Osteoblast (primary cell): ENCODE measurements around the gene CCDC6. TPM values are rescaled to one million over a fixed set of nuclear protein-coding genes. Genes with fewer than 3 reads are reported as not detected.

Experiments used
- DNase-seq: peaks from one replicate; pipeline ENCODE4 v3.0.0; 2011; ENCODE audit warnings: low spot score, mixed read lengths; ENCODE audit not compliant: insufficient read length; ENCODE audit errors: missing footprints
- H2AFZ ChIP-seq: 2 replicates; pipeline ENCODE4 v1.6.0; 2011; ENCODE audit warnings: mild to moderate bottlenecking, low read length
- H3K27ac ChIP-seq: 2 replicates; pipeline ENCODE4 v1.5.1; 2011; ENCODE audit warnings: mild to moderate bottlenecking, low read depth, low read length, moderate library complexity
- H3K27me3 ChIP-seq: 2 replicates; pipeline ENCODE4 v1.6.0; 2012; ENCODE audit warnings: mild to moderate bottlenecking, control low read depth, inconsistent platforms, low read length, moderate library complexity; ENCODE audit not compliant: insufficient read depth
- H3K36me3 ChIP-seq: 2 replicates; pipeline ENCODE4 v1.5.1; 2011; ENCODE audit warnings: mild to moderate bottlenecking, low read length, control low read depth, moderate library complexity; ENCODE audit not compliant: insufficient read depth
- H3K4me1 ChIP-seq: 2 replicates; pipeline ENCODE4 v1.5.1; 2011; ENCODE audit warnings: mild to moderate bottlenecking, low read length, control low read depth, moderate library complexity; ENCODE audit not compliant: insufficient read depth
- H3K4me2 ChIP-seq: 2 replicates; pipeline ENCODE4 v1.6.0; 2011; ENCODE audit warnings: mild to moderate bottlenecking, low read length; ENCODE audit not compliant: insufficient read depth
- H3K4me3 ChIP-seq: fragments of 200-600 bp; sonication (generic); 3 replicates; pipeline ENCODE4 v1.5.1; 2012; ENCODE audit warnings: mild to moderate bottlenecking, low read length, inconsistent platforms; ENCODE audit not compliant: insufficient read depth
- H3K79me2 ChIP-seq: 2 replicates; pipeline ENCODE4 v1.6.0; 2012; ENCODE audit warnings: mild to moderate bottlenecking, low read length, control low read depth, inconsistent platforms; ENCODE audit not compliant: insufficient read depth
- H3K9me3 ChIP-seq: 2 replicates; pipeline ENCODE4 v1.5.1; 2011; ENCODE audit warnings: low read depth, low read length, control low read depth
- H4K20me1 ChIP-seq: 2 replicates; pipeline ENCODE4 v1.6.0; 2012; ENCODE audit warnings: mild to moderate bottlenecking, low read length, control low read depth; ENCODE audit not compliant: insufficient read depth
- CTCF ChIP-seq: IDR thresholded peaks from 2 replicates; pipeline ENCODE4 v1.5.1; 2011; ENCODE audit warnings: mild to moderate bottlenecking, low read depth, low read length, moderate library complexity; ENCODE audit errors: extremely low read depth
- total RNA-seq: library from RNA; depleted of rRNA; stranded (reverse); fragments of >200 nt; gene quantifications from 2 replicates; pipeline ENCODE4 v1.2.3, GENCODE V29; 2012

The CCDC6 gene
- total RNA-seq, 1 donor: 51.8 TPM

DNA sequence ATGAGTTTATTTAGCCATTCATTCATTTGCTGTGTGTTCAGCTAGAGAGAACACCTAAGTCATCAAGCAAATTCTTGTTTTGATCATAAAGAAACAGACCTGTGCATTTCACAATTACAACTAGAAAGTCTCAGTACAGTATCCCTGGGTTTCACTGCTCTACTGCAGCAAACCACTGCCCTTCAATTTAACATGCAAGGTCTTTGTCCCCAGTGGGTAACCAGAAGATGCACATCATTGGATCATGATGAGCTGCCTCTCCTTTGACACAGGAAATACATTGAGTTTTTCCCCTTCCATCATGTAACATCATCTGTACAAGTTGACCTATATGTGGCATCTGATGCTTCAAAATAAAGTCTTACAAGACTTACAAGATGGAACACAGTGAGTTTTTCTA lies 82.6 kb downstream of the CCDC6 start:
- Histone ChIP-seq H3K4me1 (no peaks in the 10 kb centered on the region), H3K79me2 (peaks cover 35% of the 10 kb centered on the region)

DNA sequence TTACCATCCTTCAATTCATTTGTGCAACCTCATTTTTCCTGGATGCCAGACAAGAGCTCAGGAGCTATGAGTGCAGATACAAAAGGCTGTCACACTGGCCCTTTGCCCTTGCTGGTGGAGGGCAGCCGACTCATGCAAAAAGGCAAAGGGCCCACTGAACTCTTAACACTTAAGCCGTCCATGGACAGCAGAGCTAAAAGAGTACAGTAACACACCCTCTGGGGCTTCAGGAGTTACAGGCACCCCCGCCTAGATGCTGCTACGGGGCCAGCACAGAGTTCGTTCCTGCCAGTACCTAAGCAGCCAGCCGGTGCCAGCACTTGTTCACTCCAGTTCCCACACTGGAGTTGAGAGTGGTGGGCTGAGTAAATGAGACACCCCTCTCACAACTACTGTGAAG lies 83.2 kb downstream of the CCDC6 start:
- Histone ChIP-seq H3K27ac (no peak overlapping the region), H3K4me1 (peaks cover 2% of the 10 kb centered on the region), H3K36me3 (no peaks in the 10 kb centered on the region), H3K9me3 (no peaks in the 10 kb centered on the region), H3K79me2 (peaks cover 34% of the 10 kb centered on the region), H3K4me2 (no peak overlapping the region), H2AFZ (no peak overlapping the region), H4K20me1 (peaks cover 25% of the 10 kb centered on the region), H3K27me3 (no peaks in the 10 kb centered on the region), H3K4me3 (no peak overlapping the region)
- no peak for DNase-seq
- TF ChIP-seq CTCF: no peak

More for the DNA sequence above, 82.6 kb downstream of the CCDC6 start:
- Histone ChIP-seq H3K4me3 (no peak overlapping the region), H3K27me3 (no peaks in the 10 kb centered on the region), H3K27ac (no peak overlapping the region), H4K20me1 (peaks cover 20% of the 10 kb centered on the region), H2AFZ (no peak overlapping the region), H3K36me3 (no peaks in the 10 kb centered on the region), H3K4me2 (no peak overlapping the region), H3K9me3 (no peaks in the 10 kb centered on the region)
- TF ChIP-seq CTCF: no peak
- DNase-seq: no peak

DNA sequence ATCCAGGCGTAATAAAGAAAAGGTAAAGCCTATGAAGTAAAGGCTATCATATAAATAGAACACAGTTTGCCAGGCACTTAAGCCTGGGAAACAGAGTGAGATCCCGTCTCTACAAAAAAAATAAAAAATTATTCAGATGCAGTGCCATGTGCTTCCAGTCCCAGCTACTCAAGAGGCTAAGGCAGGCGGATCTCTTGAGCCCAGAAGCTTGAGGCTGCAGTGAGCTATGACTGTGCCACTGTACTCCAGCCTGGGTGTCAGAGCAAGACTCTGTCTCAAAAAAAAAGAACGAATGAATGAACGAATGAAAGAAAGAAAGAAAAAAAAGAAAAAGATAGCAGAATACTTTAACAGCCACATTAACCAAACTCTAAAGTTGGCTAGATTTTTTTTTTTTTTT lies 85.9 kb downstream of the CCDC6 start:
- H2AFZ ChIP-seq: no peak overlapping the region
- H3K27me3 ChIP-seq: no peaks in the 10 kb centered on the region
- DNase-seq: no peak
- no peak overlapping the region for H3K27ac ChIP-seq
- H3K4me1 ChIP-seq: peaks cover 9% of the 10 kb centered on the region
- no peak for TF ChIP-seq CTCF
- no peak overlapping the region for H3K4me3 ChIP-seq
- no peak overlapping the region for H3K4me2 ChIP-seq
- no peaks in the 10 kb centered on the region for H3K9me3 ChIP-seq
- H4K20me1 ChIP-seq: peaks cover 20% of the 10 kb centered on the region
- H3K36me3 ChIP-seq: no peaks in the 10 kb centered on the region
- H3K79me2 ChIP-seq: peaks cover 29% of the 10 kb centered on the region

GRCh38 chr10:59819683-59820082 lies 86.7 kb downstream of the CCDC6 start:
- Histone ChIP-seq H3K36me3 (no peaks in the 10 kb centered on the region), H3K4me2 (no peak overlapping the region), H2AFZ (no peak overlapping the region), H3K4me3 (no peak overlapping the region), H3K9me3 (no peaks in the 10 kb centered on the region), H3K4me1 (peaks cover 9% of the 10 kb centered on the region), H3K79me2 (peaks cover 30% of the 10 kb centered on the region), H4K20me1 (peaks cover 19% of the 10 kb centered on the region), H3K27me3 (no peaks in the 10 kb centered on the region), H3K27ac (no peak overlapping the region)
- no peak for DNase-seq
- TF ChIP-seq CTCF: no peak
